ENCODE data around the gene CA10.

The CA10 gene

GRCh38 chr17:52158450-52159042 lies at the start of gene CA10:
CA10 (minus strand) TSS chr17:52158714.
- no peak for DNase-seq (ENCODE audit: low spot score)

GRCh38 chr17:52207796-52208195 lies 49.3 kb upstream of the CA10 start:
- DNase-seq (ENCODE audit: low spot score) = no peak

DNA sequence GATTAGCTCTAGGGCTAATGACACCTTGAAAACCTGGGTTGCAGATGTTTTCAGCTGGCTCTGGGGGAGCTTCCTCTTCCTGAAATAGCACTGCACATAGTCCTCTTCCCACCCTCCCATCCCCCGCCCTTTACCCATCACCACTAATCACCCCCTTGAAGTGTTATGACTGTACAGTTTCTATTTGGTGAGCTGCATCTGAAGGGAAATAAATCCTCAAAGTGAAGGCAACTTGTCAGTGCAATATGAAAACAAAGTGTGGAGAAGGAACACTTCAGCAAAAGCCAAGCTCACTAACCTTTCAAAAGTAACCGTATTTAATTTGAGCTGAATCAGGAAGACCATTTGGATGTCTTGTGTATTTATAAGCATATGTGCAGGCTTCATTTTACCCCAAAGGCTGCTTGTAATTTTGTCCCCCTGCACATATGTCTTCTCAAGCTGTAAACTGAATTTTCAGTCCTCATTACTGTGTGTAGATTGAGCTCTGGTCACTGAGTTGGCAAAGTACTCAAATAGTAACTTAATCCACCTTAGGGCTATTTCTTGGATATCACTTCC lies 44.1 kb upstream of the CA10 start:
- DNase-seq (ENCODE audit: low spot score) = no peak

DNA sequence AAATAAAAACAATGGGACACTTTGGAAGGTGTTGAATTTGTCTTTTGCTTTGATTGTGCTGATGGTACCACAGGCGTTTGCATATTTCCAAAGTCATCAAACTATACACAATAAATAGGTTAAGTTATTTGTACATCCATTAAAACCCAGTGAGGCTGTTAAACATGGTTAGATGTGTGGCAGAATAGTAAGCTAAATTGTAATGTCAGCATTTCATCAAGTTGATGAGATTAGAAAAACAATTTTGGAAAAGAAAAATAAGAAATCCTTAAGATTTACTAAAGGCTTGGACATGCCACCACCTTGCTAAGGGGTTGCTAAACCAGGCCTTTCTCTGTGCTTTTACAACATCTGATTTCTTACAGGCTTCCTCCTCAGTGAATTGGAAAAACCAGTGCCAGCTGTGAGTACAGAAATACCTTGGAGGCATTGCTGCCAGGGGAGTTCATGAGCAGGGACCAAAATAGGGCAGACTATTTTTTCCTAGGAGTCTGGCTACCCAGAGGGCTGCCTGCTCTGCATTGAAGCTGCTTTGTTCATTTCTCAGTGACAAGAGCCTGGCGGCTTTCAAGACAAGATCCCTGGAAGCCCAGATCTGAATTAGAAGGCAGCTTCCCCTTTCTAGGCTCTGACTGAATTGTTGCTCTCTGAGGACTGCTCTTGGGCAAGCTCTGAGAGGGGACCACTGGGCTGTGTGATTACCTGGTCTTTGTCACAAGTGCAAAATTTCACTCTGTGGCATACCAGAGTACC lies 43.4 kb upstream of the CA10 start:
- DNase-seq (ENCODE audit: low spot score) = no peak

DNA sequence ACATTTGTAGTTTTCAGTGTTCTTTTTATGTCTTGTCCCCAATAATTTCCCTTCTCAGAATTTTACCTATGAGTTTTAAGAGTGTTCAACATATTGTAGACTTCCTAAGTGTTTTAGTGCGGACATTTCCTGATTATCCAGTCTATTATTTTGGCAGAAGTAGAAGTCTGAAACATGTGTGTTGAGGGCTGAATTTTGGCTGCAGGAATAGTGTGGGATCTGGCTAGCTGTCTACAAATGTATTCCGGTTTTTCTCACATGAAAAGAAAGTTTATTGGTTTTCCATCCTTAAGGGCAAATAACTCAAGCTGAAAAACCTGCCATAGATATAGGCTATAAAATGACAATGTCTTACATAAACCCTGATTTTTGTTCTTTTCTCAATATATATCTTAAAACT lies 33.0 kb upstream of the CA10 start:
- no peak for DNase-seq (ENCODE audit: low spot score)

DNA sequence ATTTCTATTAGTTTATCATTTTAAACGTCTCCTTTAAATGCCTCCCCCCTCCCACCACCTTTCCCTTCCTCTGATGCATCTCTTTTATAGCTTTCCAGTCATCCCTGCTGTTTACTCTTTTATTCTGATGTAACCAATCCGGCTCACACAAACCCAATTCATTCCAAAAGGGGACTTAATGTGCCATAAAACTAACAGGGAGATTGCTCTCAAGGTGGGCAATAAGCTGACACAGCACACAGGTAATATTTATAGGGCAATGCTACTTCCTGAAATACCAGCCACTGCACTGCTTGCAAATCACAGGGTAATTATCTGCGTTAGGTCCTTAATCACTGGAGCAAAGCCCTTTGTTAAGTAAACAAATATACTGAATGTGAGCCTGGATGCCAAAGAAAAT lies 23.3 kb upstream of the CA10 start:
- no peak for DNase-seq (ENCODE audit: low spot score)

DNA sequence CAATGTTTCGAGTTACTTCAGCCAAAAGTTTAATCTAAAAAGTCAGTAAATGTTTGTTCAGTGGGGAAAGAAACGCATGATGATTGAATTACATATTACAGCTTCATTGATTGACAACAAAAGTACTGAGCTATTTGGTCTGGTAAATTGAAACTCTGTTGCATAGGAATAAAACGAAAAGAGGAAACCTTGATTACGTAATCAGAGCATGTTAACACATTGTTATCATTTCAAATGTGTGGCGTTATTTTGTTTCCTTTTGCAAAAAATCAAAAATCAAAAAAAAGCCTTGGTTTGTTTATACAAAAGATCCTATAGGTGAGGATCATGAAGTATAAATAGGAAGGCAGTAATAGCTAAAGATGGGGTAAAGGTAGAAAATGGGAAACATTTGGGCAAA lies 19.5 kb upstream of the CA10 start:
- DNase-seq (ENCODE audit: low spot score) = no peak

DNA sequence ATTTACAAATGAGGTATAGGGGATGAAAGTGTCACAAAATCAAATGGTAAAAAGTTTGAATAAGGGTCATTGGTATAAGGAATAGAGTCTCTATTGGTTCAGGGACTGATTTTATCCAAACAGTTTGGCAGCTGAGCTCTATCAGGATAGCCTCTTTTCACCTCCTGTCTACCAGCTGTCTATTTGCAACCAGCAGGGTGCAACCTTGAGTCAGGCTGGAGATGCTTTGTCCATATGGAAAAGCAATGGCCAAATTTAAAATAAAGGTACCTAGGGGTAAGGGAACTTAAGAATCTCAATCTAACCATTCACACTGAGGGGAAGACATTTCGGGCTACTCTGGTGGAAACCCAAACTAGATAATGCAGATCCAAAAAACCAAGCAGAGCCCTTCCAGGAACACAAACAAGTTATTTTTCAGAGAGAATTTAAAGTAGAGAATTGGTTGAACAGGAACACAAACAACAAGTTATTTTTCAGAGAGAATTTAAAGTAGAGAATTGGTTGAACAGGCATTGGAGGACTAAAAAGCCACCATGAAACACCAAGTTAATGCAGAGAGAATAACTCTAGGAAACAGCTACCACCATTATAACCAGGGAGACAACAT lies 12.6 kb upstream of the CA10 start:
- DNase-seq (ENCODE audit: low spot score) = no peak

DNA sequence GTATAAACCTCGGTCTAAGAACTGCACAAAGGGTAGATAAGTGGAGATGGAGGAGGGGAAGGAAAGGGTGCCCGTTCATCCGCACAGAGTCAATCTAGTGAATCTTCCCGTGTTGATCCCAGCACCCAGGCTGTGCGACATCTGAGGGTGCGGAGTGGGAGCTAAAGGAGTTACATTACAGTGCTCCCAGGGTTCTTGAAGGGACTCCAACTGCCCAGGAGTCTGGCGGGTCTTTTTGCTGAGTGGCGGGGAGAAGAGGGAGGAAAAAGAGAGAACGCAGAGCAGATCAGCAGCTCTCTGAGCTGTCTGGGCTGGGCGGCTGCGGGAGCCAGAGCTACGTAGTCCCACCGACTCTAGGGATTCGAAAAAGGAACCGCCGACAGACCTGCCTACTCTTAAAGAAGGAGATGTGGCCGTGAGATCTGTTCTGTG lies 1.6 kb upstream of the CA10 start:
- no peak for DNase-seq (ENCODE audit: low spot score)

DNA sequence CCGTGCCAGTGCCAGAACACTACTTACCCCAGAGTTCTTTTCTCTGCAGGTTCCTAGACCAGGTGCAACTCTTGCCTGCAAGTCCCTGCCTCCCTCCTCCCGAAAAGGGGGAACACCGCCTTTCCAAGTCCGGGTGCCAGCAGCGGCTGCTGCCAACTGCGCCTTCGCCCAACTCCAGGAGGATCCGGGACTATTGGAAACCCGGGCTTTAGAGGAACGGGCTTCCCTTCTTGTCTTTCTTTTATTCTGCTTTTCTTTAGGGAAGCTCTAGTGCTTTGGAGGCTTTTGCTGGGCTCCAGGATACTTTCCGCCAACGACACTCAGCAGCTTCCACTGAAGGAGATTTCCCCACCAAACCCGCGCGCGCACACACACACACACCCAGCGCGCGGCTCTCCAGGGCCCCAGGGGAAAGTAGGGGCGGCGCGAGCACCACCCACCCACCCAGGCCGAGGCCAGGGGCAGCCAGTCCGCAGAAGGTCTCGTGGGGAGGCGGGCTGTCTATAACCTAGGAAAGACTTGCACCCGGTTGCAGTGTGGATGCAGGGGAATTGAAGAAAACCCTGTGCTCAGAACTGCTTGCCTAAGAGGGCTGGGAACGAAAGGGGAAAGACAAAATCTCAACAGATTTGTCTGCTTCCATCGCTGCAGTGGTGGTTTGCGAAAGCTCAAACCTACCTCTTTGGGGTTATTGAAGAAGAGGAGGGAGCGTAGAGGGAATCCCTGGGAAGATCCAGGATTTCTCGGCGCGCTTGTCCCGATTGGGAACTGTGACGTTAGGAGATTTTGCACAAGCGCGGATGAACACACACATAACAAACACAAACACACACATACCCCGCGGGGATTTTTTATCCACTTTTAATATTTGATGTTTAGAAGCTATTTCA lies 977 bp upstream of the CA10 start:
- no peak for DNase-seq (ENCODE audit: low spot score)

- no peak for DNase-seq (ENCODE audit: low spot score)
These were observed 688 bp downstream of the CA10 start for GRCh38 chr17:52157603-52158449.

DNA sequence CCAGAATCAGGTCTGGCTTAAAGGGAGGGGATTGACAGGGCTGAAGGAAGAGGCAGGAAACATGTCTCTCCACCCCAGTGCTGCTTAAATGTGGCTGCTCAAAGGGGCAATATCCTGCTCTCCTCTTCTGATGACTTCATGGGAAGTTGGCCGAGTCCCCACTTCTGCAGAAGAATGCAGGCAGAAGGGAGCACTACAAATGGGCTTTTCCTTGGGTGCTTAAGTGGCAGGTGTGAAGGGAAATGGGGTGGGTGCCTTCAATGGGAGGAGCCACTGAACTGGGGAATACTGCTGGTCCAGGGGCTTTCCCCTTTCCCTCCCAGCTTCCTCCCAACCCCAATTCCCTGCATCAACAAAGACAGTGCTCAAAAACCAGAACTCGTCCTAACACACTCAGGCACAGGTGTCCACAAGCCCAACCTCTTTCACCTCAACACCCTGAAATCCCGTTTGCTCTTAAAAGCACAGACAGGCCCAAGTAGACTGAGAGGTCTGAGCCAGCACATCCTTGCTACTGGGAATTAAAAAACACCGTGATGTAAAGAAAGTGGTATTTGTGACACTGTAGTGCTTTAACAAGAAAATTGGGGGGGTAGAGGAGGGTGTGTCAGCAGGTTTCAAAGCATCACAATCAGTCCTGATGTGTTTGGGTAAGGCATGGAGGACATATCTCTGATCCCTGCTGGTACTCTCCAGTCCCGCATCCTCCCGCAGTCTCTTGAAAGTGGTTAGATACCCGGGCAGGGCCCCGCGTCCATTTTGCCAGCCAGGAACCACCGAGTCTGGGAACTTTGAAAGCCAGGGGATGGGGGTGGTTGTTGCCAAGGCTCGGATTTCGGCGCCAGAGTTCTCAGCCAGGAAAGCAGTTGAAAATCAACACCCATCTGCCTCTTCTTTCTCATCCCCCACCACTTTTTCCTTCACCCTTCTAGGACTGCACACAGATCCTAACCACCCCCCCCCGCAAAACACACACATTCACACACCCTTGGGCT lies 1.6 kb downstream of the CA10 start:
- DNase-seq (ENCODE audit: low spot score) = no peak

DNA sequence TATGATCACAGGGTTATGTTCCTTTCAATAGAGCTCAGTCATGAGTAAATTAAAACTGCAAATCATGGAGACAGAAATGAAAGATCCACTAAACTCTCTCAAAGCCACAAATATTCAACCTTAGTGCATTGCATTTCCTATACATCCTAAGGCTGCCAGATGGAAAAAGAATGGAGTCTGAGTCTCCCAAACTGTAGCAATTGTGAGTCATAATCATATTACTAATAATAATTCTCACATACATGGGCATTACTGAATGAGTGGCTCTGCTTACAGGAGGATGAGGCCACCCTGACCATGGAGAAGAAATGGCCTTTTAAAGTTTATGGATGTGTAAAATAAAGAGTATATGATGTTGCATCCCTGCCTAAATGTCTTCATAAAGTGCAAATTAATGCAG lies 3.2 kb downstream of the CA10 start:
- DNase-seq (ENCODE audit: low spot score) = no peak

GRCh38 chr17:52154466-52154865 lies 4.0 kb downstream of the CA10 start:
- DNase-seq (ENCODE audit: low spot score) = no peak

- no peak for DNase-seq (ENCODE audit: low spot score)
These were observed 7.6 kb downstream of the CA10 start for GRCh38 chr17:52150935-52151334.

GRCh38 chr17:52149626-52150025 lies 8.9 kb downstream of the CA10 start:
- DNase-seq (ENCODE audit: low spot score) = no peak

DNA sequence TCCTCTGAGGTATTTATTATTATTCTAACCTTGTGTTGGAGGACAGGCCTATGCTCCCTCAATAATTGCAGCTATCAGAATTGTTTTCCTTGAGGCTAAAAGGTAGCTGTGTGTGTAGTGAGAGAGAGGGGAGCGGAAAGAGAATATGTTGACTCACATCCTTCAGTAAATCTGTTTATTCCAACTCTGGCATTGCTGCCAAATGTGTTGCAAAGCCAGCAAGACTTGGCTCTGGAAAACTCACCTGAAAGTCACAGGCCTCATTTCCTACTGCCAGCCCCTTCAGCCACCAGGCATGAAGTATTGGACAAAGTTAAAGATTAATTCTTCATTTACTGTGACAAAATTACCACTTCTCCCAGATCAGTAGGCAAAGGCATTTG lies 9.6 kb downstream of the CA10 start:
- no peak for DNase-seq (ENCODE audit: low spot score)

DNA sequence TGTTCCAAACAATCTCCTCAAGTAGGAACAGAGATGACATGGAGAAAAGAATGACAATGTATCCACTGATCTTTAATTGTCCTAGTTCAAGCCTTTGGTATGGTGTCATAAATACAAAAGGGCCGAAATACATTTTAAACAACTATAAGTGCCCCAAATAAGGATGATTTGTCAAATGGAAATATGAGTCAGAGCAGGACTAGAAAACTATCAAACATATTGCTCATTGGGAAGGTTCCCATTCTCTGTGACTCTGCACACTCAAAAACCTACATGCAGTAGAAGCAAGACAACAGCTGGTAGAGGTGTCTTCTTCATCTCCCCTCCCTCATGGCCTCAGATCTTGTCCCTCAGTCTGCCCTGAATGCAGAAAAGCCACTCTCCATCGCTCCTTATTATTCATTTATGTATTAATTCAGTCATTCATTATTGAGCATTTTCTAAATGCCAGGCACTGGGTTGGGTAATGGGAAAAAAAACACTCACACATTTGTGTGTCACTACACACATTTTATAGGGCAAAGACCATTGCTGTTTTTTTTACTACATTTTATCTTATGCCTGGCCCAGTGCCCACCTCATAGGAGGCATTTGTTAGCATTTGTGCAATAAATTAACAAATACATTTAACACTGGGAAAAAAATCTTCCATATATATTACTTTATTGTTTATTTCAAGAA lies 10.1 kb downstream of the CA10 start:
- DNase-seq (ENCODE audit: low spot score) = no peak

DNA sequence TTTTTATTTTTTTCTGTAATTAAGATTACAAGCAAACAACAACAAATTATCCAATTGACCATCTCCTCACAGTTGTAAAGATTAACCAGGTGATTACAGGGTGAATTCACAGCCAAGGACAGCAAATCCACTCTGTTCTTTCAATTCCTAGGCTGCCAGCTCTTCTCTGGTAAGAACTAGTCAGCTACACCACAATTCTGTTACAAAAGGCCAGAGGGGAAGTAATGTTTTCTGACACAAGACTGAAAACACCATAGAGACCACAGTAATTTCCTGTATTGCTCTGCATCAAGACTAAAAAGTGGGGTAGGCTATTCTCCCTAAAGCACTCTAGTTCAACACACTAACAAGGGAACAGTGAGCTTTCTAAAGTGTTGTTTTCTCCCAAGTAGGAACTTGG lies 10.6 kb downstream of the CA10 start:
- no peak for DNase-seq (ENCODE audit: low spot score)

DNA sequence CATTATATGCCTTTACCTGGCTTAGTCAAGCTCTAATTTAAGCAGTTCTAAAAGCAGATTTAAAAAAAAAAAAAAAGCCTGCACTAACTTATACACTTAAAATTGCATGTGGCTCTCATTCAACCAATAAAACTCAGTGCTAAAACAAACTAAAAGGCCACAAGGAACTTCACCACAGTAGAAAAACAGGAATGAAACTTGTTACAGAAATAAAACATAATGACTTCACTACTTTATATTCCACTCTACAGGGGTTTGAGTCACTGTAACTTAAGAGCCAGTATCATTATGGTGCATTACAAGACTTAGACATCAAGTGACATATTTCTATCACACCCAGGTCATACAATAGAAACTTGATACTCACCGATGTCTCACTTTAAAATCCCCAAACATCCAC lies 11.1 kb downstream of the CA10 start:
- DNase-seq (ENCODE audit: low spot score) = no peak

All from HuH-7.5 (cell line).